ENCODE results near the gene FMN1.

DNA sequence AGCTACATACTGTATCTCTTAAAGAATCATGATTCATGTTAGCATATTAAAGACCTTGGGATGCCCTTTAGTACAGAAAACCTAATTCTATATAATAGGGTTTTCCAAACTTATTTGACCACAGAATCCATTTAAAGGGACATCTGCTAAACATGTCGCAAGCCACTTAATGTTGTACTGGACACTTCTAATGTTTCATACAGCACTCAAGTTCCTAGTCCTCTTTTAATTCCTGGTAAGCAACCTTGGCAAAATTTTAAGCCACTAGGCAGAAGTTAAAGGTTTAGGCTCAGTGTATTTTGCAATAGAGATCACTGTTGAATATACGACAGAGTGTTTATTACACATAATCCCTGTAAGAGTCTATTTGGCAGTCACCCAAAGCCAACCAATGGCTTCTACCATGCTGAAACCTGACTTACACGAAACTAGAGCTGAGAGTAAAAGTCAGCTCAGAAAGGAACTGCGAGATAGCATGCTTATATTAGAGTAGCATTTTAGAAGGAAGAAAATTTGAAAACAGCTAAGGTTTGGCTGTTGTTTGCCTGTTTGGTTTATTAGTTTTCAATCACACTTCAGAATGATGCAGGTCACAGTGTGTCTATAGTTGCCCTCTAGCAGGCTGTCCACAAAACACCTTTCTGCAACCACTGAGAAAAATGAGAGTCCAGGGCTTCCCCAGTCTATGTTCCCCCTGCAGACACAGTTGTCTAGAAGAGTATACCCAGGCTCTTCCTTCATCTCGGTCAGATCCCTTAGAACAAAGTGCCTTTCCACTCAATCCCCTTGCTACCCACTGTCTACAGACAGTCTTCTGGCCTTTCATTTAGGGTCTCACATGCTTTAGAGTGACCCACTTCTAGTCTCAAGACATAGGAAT is 104.4 kb downstream of the FMN1 start:
- TF ChIP-seq POLR2A (IDR thresholded peaks at IDR 0.05; ENCODE audit: low read depth, low read length), result no peak
- no peak for TF ChIP-seq TAF1 (IDR thresholded peaks at IDR 0.05; ENCODE audit: borderline replicate concordance, low read depth, low read length)

Measured in GM12892 (cell line).